CD4-positive, alpha-beta memory T cell (primary cell): ENCODE data around the gene UTP25. TPM values are rescaled to one million over a fixed set of nuclear protein-coding genes. Genes with fewer than 3 reads are reported as not detected.
A peak's percentile ranks its signal among the peaks of the same experiment; 100 is the strongest.
"Not testable (repeated sequence)": the region's sequence is repeated elsewhere in the genome, so short reads cannot be mapped to it uniquely, and the experiment has no call there.

Experiments used
- CTCF ChIA-PET: fragments of 350-600 bp; sonication (Branson Sonifier 250); formaldehyde crosslinking; loops from one replicate; lab custom pipeline; 2021; ENCODE audit warnings: inconsistent platforms; ENCODE audit not compliant: partially characterized antibody; lab: Charles Lee
- POLR2A ChIA-PET: fragments of 350-600 bp; sonication (Branson Sonifier 250); formaldehyde crosslinking; loops from one replicate; lab custom pipeline; 2021; ENCODE audit not compliant: partially characterized antibody; lab: Charles Lee
- DNase-seq, 5 donors: peaks; one replicate each; pipeline versions ENCODE4 v3.0.0 to v3.0.0-alpha.2; 2020 to 2022; ENCODE audit warnings: mixed read lengths in 1 of 5
- H3K27ac ChIP-seq: one replicate; pipeline ENCODE4 v1.7.0; 2013; ENCODE audit warnings: low read depth, low read length
- H3K27me3 ChIP-seq: 2 replicates; pipeline ENCODE4 v1.7.0; 2013; ENCODE audit warnings: mild to moderate bottlenecking, low read length, moderate library complexity; ENCODE audit not compliant: insufficient read depth
- H3K36me3 ChIP-seq: 2 replicates; pipeline ENCODE4 v1.7.0; 2013; ENCODE audit warnings: mild to moderate bottlenecking, low read length, moderate library complexity; ENCODE audit not compliant: insufficient read depth
- H3K4me1 ChIP-seq: 2 replicates; pipeline ENCODE4 v1.7.0; 2013; ENCODE audit warnings: mild to moderate bottlenecking, low read length, moderate library complexity; ENCODE audit not compliant: insufficient read depth
- H3K4me3 ChIP-seq, 2 donors: one replicate each; pipeline ENCODE4 v1.7.0; 2013; ENCODE audit warnings: low read length in 2 of 2, mild to moderate bottlenecking in 1 of 2
- H3K9me3 ChIP-seq, 2 donors: one replicate each; pipeline ENCODE4 v1.7.0; 2013; ENCODE audit warnings: low read length in 2 of 2, control low read depth in 1 of 2; ENCODE audit not compliant: control insufficient read depth in 1 of 2
- H3K27ac Mint-ChIP-seq, 7 donors: one replicate each; pipeline ENCODE4 v1.8.0; 2020 to 2021; ENCODE audit warnings: mixed read lengths in 7 of 7, mild to moderate bottlenecking in 6 of 7, inconsistent platforms in 3 of 7, moderate library complexity in 3 of 7
- H3K27me3 Mint-ChIP-seq, 2 donors: one replicate each; pipeline ENCODE4 v1.8.0; 2020 to 2021; ENCODE audit warnings: mixed read lengths in 2 of 2
- H3K36me3 Mint-ChIP-seq, 2 donors: one replicate each; pipeline ENCODE4 v1.8.0; 2020 to 2021; ENCODE audit warnings: mixed read lengths in 2 of 2, inconsistent platforms in 1 of 2, mild to moderate bottlenecking in 1 of 2
- H3K4me1 Mint-ChIP-seq, 4 donors: one replicate each; pipeline ENCODE4 v1.8.0; 2020 to 2021; ENCODE audit warnings: mixed read lengths in 4 of 4, mild to moderate bottlenecking in 1 of 4
- H3K4me3 Mint-ChIP-seq, 8 donors: one replicate each; pipeline ENCODE4 v1.8.0; 2020 to 2021; ENCODE audit warnings: mixed read lengths in 8 of 8, mild to moderate bottlenecking in 7 of 8, moderate library complexity in 6 of 8, inconsistent platforms in 3 of 8
- H3K9me3 Mint-ChIP-seq, 8 donors: one replicate each; pipeline ENCODE4 v1.8.0; 2020 to 2021; ENCODE audit warnings: mixed read lengths in 8 of 8, mild to moderate bottlenecking in 5 of 8, inconsistent platforms in 3 of 8, moderate library complexity in 1 of 8
- intact Hi-C: fragments of 100-400 bp; cut with micrococcal nuclease; formaldehyde crosslinking; loops from one replicate; pipeline ENCODE4 v1.15.1; 2023
- polyA plus RNA-seq, 2 donors: library from polyadenylated mRNA; unstranded; fragments of 300-500 nt; fragmentation: Illumina TruSeq; gene quantifications; one replicate each; pipeline ENCODE4 v1.2.3, GENCODE V29; 2021
- total RNA-seq, 2 experiments: library from RNA; stranded (reverse); gene quantifications; one replicate each; pipeline ENCODE4 v1.2.3, GENCODE V29; 2021

UTP25 gene
- total and polyA plus RNA-seq, 4 experiments from 2014 or later: 3.7 to 13.6 (median 9.4) TPM

DNA sequence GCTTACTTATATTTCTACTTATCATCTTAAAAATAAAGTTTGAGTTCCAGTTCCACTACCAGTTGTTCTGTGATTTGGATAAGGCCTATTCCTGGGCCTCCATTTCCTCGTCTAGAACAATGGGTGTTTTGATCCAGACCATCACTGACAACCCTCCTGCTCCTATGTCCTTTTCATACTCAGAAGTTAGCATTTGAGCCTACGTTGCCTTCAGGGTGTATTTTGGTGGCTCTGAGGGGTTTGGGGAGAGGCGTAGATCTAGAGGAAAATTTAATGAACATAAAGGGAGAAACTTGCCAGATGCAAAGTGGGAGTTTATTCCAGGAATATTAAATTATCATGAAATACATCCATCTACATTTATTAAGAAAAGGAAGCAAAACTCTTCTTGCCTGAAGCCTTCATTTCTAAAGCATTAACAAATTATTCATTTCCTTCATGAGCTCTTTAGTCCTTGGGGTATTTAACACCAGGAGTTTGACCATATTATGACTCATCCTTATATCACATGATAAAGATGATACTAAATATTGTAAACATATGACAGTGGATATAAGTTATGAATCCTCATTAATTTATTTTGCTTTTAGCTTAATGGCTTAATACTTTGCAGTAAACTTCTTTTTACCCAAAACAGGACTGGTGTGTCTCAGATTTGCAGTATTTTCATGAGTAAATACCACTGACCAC lies 63.0 kb downstream of the UTP25 start:
- Histone ChIP-seq H3K27ac (no peak overlapping the region), H3K36me3 (no peaks in the 10 kb centered on the region), H3K4me3 (no peak overlapping the region), H3K27me3 (no peaks in the 10 kb centered on the region), H3K9me3 (no peaks in the 10 kb centered on the region), H3K4me1 (no peaks in the 10 kb centered on the region)
- POLR2A ChIA-PET: no interaction called here
- H3K27me3 Mint-ChIP-seq: peaks cover 14 to 22% of the 10 kb centered on the region in 2 donors
- H3K4me3 Mint-ChIP-seq: no peak overlapping the region
- H3K9me3 Mint-ChIP-seq: no peaks in the 10 kb centered on the region
- intact Hi-C loops: no loop called here
- no peaks in the 10 kb centered on the region for H3K36me3 Mint-ChIP-seq
- no peak overlapping the region for H3K27ac Mint-ChIP-seq
- no peak for DNase-seq
- H3K4me1 Mint-ChIP-seq: peaks cover 0 to 5% (median 4%) of the 10 kb centered on the region in 4 donors
- CTCF ChIA-PET: no interaction called here

DNA sequence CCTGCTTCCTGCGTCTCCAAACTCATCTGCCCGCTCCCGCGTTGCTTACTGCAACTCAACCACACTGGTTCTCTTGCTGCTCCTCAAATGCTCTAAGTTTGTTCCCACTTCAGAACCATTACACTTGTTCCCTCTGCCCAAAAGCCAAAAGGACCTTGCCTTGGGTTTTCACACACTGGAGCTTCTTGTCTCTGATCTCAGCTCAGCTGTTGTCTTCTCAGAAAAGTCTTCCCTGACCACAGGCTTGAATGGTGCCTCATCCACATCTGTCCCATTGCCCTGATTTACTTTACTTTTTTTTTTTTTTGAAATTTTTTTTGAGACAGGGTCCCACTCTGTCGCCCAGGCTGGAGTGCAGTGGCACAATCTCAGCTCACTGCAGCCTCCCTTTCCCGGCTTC lies 66.0 kb downstream of the UTP25 start:
- CTCF ChIA-PET: interaction anchor here (1.3 kb wide), 1 partner anchor 33 kb away, joined by 4 read pairs; no protein-coding TSS in a partner anchor
- Mint-ChIP-seq H3K4me1 (peaks cover 3 to 10% (median 9%) of the 10 kb centered on the region in 4 donors), H3K27me3 (peaks cover 3 to 16% of the 10 kb centered on the region in 2 donors), H3K36me3 (no peaks in the 10 kb centered on the region), H3K27ac (no peak overlapping the region), H3K9me3 (peaks cover 0 to 2% (median 0%) of the 10 kb centered on the region in 8 donors), H3K4me3 (no peak overlapping the region)
- Histone ChIP-seq H3K36me3 (no peaks in the 10 kb centered on the region), H3K27ac (no peak overlapping the region), H3K27me3 (no peaks in the 10 kb centered on the region), H3K4me1 (no peaks in the 10 kb centered on the region), H3K9me3 (no peaks in the 10 kb centered on the region), H3K4me3 (no peak overlapping the region)
- intact Hi-C loops: no loop called here
- DNase-seq: no peak
- POLR2A ChIA-PET: no interaction called here

DNA sequence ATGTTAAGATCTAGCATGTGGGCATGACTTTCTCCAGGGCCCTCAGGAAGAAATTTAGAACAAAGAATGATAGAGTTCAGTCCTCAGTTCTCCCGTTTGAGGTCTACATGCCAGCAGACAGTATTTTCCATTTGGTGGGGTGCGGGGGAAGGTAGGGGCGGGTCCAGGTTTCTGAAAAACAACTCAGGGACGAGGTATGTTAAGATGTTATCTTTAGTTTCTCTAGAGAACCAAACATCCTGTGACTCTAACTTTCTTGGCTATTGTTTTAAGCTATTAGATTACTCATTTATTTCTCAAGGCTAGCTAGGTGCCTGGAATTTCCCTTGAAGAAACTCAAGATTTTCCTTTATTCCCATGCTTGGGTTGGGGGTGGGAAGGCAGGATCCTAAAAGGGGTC lies 67.9 kb downstream of the UTP25 start:
- Histone ChIP-seq H3K27me3 (no peaks in the 10 kb centered on the region), H3K36me3 (no peaks in the 10 kb centered on the region), H3K4me1 (no peaks in the 10 kb centered on the region), H3K9me3 (no peaks in the 10 kb centered on the region), H3K4me3 (no peak overlapping the region), H3K27ac (no peak overlapping the region)
- H3K36me3 Mint-ChIP-seq: no peaks in the 10 kb centered on the region
- intact Hi-C loops: no loop called here
- H3K27me3 Mint-ChIP-seq: peaks cover 3 to 16% of the 10 kb centered on the region in 2 donors
- ChIA-PET CTCF (no interaction called here), POLR2A (no interaction called here)
- H3K4me1 Mint-ChIP-seq: peaks cover 3 to 10% (median 9%) of the 10 kb centered on the region in 4 donors
- H3K9me3 Mint-ChIP-seq: peaks cover 0 to 2% (median 0%) of the 10 kb centered on the region in 8 donors
- no peak for DNase-seq
- peak overlapping the region in 2 of 7 donors; percentile 20 to 67 for H3K27ac Mint-ChIP-seq
- H3K4me3 Mint-ChIP-seq: no peak overlapping the region

DNA sequence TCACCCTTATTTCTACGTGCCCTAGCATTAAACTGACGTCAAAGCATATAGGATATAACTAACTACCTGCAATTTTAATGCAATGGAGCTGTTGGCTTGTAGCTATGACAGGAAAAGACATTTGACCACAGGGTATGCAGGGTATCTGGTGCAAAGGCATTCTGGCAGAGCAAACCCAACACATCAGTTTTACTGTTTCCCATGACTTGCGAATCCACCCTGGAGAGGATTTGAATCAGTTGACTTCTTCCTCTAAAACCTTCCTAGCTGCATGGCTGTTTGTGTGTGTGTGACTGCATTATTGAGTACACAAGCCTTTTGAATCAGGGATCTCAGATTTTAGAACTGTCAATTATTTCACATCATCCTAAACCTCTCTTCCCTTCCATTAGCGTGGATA lies 68.6 kb downstream of the UTP25 start:
- Histone ChIP-seq H3K27ac (no peak overlapping the region), H3K4me1 (no peaks in the 10 kb centered on the region), H3K27me3 (no peaks in the 10 kb centered on the region), H3K36me3 (no peaks in the 10 kb centered on the region), H3K9me3 (no peaks in the 10 kb centered on the region), H3K4me3 (no peak overlapping the region)
- H3K4me1 Mint-ChIP-seq: peaks cover 3 to 10% (median 9%) of the 10 kb centered on the region in 4 donors
- intact Hi-C loops: no loop called here
- no peak overlapping the region for H3K4me3 Mint-ChIP-seq
- POLR2A ChIA-PET: no interaction called here
- no peak for DNase-seq
- peaks cover 0 to 2% (median 0%) of the 10 kb centered on the region in 8 donors for H3K9me3 Mint-ChIP-seq
- CTCF ChIA-PET: no interaction called here
- H3K27ac Mint-ChIP-seq: peak overlapping the region in 1 of 7 donors; percentile 20
- H3K36me3 Mint-ChIP-seq: no peaks in the 10 kb centered on the region
- peaks cover 3 to 16% of the 10 kb centered on the region in 2 donors for H3K27me3 Mint-ChIP-seq

DNA sequence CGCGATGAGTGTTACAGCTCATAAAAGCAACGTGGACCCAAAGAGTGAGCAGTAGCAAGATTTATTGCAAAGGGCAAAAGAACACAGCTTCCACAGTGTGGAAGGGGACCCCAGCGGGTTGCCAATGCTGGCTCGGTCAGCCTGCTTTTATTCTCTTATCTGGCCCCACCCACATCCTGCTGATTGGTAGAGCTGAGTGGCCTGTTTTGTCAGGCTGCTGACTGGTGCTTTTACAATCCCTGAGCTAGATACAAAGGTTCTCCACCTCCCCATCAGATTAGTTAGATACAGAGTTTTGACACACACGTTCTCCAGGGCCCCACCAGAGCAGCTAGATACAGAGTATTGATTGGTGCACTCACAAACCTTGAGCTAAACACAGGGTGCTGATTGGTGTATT lies 70.5 kb downstream of the UTP25 start:
- H3K36me3 Mint-ChIP-seq, POLR2A ChIA-PET, intact Hi-C loops: not testable (repeated sequence)

DNA sequence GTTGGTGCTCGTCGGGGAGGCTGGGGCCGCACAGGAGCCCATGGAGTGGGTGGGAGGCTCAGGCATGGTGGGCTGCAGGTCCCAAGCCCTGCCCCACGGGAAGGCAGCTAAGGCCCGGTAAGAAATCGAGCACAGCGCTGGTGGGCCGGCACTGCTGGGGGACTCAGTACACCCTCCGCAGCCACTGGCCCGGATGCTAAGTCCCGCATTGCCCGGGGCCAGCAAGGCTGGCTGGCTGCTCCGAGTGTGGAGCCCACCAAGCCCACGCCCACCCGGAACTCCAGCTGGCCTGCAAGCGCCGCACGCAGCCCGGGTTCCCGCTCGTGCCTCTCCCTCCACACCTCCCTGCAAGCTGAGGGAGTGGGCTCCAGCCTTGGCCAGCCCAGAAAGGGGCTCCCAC lies 71.1 kb downstream of the UTP25 start:
- H3K4me1 Mint-ChIP-seq: peaks cover 3 to 10% (median 9%) of the 10 kb centered on the region in 4 donors
- DNase-seq, intact Hi-C loops, H3K27me3 Mint-ChIP-seq, H3K27ac ChIP-seq, H3K4me3 ChIP-seq, H3K4me1 ChIP-seq, H3K9me3 Mint-ChIP-seq, H3K4me3 Mint-ChIP-seq, CTCF ChIA-PET, H3K9me3 ChIP-seq, H3K36me3 Mint-ChIP-seq, H3K36me3 ChIP-seq, POLR2A ChIA-PET, H3K27ac Mint-ChIP-seq, H3K27me3 ChIP-seq: not testable (repeated sequence)

More for the DNA sequence above, 70.5 kb downstream of the UTP25 start:
- H3K4me3 Mint-ChIP-seq, H3K4me1 ChIP-seq, H3K36me3 ChIP-seq, H3K4me3 ChIP-seq, CTCF ChIA-PET, DNase-seq, H3K27ac ChIP-seq, H3K9me3 Mint-ChIP-seq, H3K9me3 ChIP-seq, H3K27me3 ChIP-seq, H3K27ac Mint-ChIP-seq: not testable (repeated sequence)
- peaks cover 3 to 15% of the 10 kb centered on the region in 2 donors for H3K27me3 Mint-ChIP-seq
- H3K4me1 Mint-ChIP-seq: peaks cover 3 to 10% (median 9%) of the 10 kb centered on the region in 4 donors

DNA sequence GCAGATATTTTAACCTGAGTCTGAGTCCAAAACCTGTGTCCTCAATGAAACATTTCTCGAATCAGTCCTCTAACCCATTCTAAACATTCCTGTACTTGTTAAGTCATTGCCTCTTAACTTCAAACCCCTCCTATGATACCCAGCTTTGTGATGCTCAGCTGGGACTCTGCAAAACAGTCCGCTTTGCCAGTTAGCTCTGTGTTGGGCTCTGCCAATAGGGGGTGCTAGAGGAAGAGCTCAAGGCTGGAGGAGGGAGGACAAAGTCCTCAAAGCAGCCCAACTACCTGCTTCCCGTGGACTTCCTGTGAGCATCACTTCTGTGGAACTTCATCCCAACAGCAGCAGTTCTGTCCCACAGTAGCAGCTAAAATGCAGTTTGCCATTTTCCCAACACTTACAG lies 72.2 kb downstream of the UTP25 start:
- Histone ChIP-seq H3K36me3 (no peaks in the 10 kb centered on the region), H3K4me3 (no peak overlapping the region), H3K27me3 (no peaks in the 10 kb centered on the region), H3K9me3 (no peaks in the 10 kb centered on the region), H3K4me1 (no peaks in the 10 kb centered on the region), H3K27ac (no peak overlapping the region)
- DNase-seq: no peak
- ChIA-PET CTCF (interaction anchor here (0.9 to 1.3 kb wide), 3 partner anchors 13 to 40 kb away, joined by 3 to 4 read pairs (median 3); no protein-coding TSS in a partner anchor), POLR2A (no interaction called here)
- Mint-ChIP-seq H3K36me3 (no peaks in the 10 kb centered on the region), H3K27ac (no peak overlapping the region), H3K9me3 (peaks cover 0 to 3% (median 0%) of the 10 kb centered on the region in 8 donors), H3K4me3 (no peak overlapping the region), H3K4me1 (peaks cover 3 to 10% (median 9%) of the 10 kb centered on the region in 4 donors), H3K27me3 (peaks cover 0 to 6% of the 10 kb centered on the region in 2 donors)
- intact Hi-C loops: no loop called here
